T47D (cell line): ENCODE data around the gene TCHP.

Experiments used
- DNase-seq, 2 experiments: peaks; one replicate each; pipeline versions ENCODE4 v3.0.0 to v3.0.0-alpha.2; 2011 to 2012; ENCODE audit warnings: low read depth in 1 of 2, low spot score in 1 of 2
- JUND ChIP-seq: IDR thresholded peaks from 2 replicates; pipeline ENCODE4 v1.6.1; 2012; ENCODE audit warnings: low read depth
- in situ Hi-C: cut with HindIII; loops from 2 replicates; pipeline ENCODE4 v1.10.0; 2016; ENCODE audit warnings: low sequenced_read_pairs, low pct_unique_long_range_greater_than_20kb

Gene TCHP

GRCh38 chr12:109900752-109901580 lies 892 bp downstream of the TCHP start:
- peak in 1 of 2 experiments; percentile 31 for DNase-seq
- in situ Hi-C loops: no loop called here
- TF ChIP-seq JUND: no peak

GRCh38 chr12:109902891-109903418 lies 2.9 kb downstream of the TCHP start:
- in situ Hi-C loops: no loop called here
- TF ChIP-seq JUND: no peak
- no peak for DNase-seq

- DNase-seq: no peak
- in situ Hi-C loops: no loop called here
- no peak for TF ChIP-seq JUND
Observed at GRCh38 chr12:109905301-109905700, 5.2 kb downstream of the TCHP start.

GRCh38 chr12:109910254-109910968 lies 10.3 kb downstream of the TCHP start:
- no peak for TF ChIP-seq JUND
- DNase-seq: no peak
- in situ Hi-C loops: no loop called here

DNA sequence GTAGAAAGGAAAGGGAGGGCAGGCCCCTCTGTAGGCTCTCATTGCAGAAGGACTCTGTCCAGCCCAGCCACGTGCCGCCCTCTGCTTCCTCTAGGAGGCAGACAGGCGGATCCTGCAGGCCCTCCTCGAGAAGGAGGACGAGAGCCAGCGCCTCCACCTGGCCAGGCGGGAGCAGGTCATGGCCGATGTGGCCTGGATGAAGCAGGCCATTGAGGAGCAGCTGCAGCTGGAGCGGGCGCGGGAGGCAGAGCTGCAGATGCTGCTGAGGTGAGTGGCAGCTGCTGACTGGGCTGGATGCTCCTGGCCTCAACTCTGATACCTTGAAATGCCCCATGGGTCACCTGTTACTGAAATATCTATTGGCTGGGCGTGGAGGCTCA lies 10.9 kb downstream of the TCHP start:
- DNase-seq: peak in 1 of 2 experiments; percentile 27
- in situ Hi-C loops: no loop called here
- TF ChIP-seq JUND: no peak

DNA sequence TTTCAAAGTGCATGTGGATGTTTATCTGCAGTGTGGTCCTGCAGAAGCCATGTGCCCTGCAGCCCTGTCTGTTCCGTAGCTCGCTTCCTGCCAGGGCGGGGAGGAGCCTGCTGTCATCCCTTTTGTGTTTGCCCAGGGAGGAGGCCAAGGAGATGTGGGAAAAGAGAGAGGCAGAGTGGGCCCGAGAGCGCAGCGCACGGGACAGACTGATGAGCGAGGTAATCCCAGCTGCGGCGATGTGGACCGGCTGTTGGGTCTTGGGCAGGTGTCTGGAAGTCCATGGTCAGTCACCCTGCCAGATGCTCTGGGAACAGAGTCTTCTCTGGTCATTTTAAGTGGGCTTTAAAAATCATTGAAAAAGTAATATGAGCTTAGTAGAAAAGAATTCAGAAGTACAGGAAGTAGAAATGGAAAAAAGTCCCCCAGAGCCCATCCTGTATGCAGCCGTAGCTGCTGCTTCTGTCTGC lies 12.8 kb downstream of the TCHP start:
- TF ChIP-seq JUND: no peak
- no peak for DNase-seq
- in situ Hi-C loops: no loop called here

GRCh38 chr12:109914461-109914860 lies 14.4 kb downstream of the TCHP start:
- no peak for DNase-seq
- in situ Hi-C loops: no loop called here
- TF ChIP-seq JUND: no peak

- peak; percentile 31 to 82 for DNase-seq
- in situ Hi-C loops: no loop called here
- TF ChIP-seq JUND: no peak
Observed at GRCh38 chr12:109915171-109916040, 15.3 kb downstream of the TCHP start.

DNA sequence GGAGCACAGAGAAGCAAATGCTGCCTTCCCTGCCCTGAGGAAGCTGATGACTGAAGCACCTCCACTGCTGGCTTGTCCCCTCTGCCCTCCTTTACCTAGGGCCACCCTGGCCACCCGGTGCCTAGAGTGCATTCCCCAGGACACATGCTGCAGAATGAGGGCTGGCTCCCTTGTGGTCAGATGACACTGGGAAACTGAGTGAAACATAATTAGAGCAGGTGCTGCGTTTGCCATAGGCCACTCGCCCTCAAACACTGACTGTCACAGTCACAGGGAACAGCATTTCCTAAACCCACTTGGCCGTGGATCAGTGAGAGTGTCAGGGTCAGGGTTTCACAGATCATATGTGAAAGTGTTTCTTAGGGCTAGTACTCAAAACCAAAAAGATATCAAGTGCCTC lies 16.0 kb downstream of the TCHP start:
- in situ Hi-C loops: no loop called here
- TF ChIP-seq JUND: no peak
- no peak for DNase-seq

GRCh38 chr12:109919456-109919855 lies 19.4 kb downstream of the TCHP start:
- in situ Hi-C loops: no loop called here
- TF ChIP-seq JUND: no peak
- no peak for DNase-seq

GRCh38 chr12:109920261-109920780 lies 20.2 kb downstream of the TCHP start:
- in situ Hi-C loops: no loop called here
- TF ChIP-seq JUND: no peak
- DNase-seq: no peak

DNA sequence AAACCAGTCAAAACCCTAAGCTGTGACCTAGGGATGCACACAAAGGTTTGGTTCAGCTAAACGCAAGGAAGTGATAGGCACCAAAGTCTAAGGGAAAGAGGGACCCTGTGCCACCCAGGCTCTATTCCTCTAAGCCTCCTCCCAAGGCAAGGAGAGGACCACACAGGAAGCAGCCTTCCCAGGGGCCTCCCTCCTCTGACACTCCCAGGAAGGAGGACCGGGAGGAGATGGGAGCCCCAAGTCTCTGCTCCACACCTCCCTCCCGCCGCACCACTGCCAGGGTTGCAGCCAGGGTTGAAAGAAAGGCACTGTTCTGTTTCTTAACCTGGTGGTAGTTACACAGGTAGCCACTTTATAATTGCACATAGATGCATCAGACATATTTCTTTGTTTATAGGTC lies 21.9 kb downstream of the TCHP start:
- in situ Hi-C loops: no loop called here
- TF ChIP-seq JUND: no peak
- DNase-seq: no peak
